Endothelial cell of umbilical vein (primary cell): ENCODE results near the gene PARP8. TPM values are rescaled to one million over a fixed set of nuclear protein-coding genes. Genes with fewer than 3 reads are reported as not detected.

Experiments
- BruUV-seq: library from RNA; stranded (reverse); fragments of 400-500 nt; replicated peaks from 2 replicates; lab custom pipeline; 2021; lab: Mats Ljungman, UMichigan
- CTCF ChIA-PET: fragments of 300-600, 350-600 bp; sonication (Branson Sonifier 250); formaldehyde crosslinking; loops from one replicate; lab custom pipeline; 2021; ENCODE audit warnings: antibody characterized with exemption, inconsistent platforms; lab: Charles Lee
- POLR2A ChIA-PET: fragments of 300-600, 350-600 bp; sonication (Branson Sonifier 250); formaldehyde crosslinking; loops from one replicate; lab custom pipeline; 2021; ENCODE audit warnings: antibody characterized with exemption, inconsistent platforms; lab: Charles Lee
- DNase-seq: peaks from one replicate; pipeline ENCODE4 v3.0.0-alpha.2; 2011; ENCODE audit warnings: low read depth, low spot score
- FAIRE-seq: peaks from 2 replicates; lab custom pipeline; 2011; peaks lifted over from hg19 to GRCh38; lab: Jason Lieb, UNC
- H2AFZ ChIP-seq: 2 replicates; pipeline ENCODE4 v1.6.0; 2012; ENCODE audit warnings: low read depth, low read length, control low read depth, inconsistent platforms
- H3K27ac ChIP-seq: 2 replicates; pipeline ENCODE4 v1.5.1; 2011; ENCODE audit warnings: low read depth, mild to moderate bottlenecking, control low read depth, low read length, moderate library complexity; ENCODE audit not compliant: insufficient read depth
- H3K27me3 ChIP-seq, 2 experiments: 2 replicates each; pipeline versions ENCODE4 v1.6.0 to v1.6.1; 2011; ENCODE audit warnings: low read length in 2 of 2, mixed read lengths in 1 of 2; ENCODE audit not compliant: control insufficient read depth in 2 of 2, insufficient read depth in 2 of 2
- H3K36me3 ChIP-seq, 2 experiments: 2 replicates in 1 of 2; 3 replicates in 1 of 2; pipeline ENCODE4 v1.5.1; 2011; ENCODE audit warnings: low read length in 2 of 2, mild to moderate bottlenecking in 1 of 2, moderate library complexity in 1 of 2; ENCODE audit not compliant: control insufficient read depth in 2 of 2, insufficient read depth in 2 of 2; ENCODE audit errors: extremely low read depth in 1 of 2
- H3K4me1 ChIP-seq: 3 replicates; pipeline ENCODE4 v1.5.1; 2011; ENCODE audit warnings: mild to moderate bottlenecking, low read length; ENCODE audit not compliant: control insufficient read depth, insufficient read depth; ENCODE audit errors: extremely low read depth
- H3K4me2 ChIP-seq: 2 replicates; pipeline ENCODE4 v1.6.1; 2011; ENCODE audit warnings: low read length, control low read depth, mixed read lengths; ENCODE audit not compliant: insufficient read depth
- H3K4me3 ChIP-seq, 3 experiments: fragments of 200-600 bp in 1 of 3; sonication (generic), shearing (Covaris generic) in 1 of 3; replicated peaks in 1 of 3; 2 replicates each; pipeline ENCODE4 v1.5.1; 2011 to 2016; ENCODE audit warnings: control low read depth in 3 of 3, low read length in 3 of 3, mild to moderate bottlenecking in 2 of 3, inconsistent platforms in 1 of 3, low read depth in 1 of 3, moderate library complexity in 1 of 3; ENCODE audit not compliant: insufficient read depth in 1 of 3
- H3K79me2 ChIP-seq: 2 replicates; pipeline ENCODE4 v1.6.0; 2012; ENCODE audit warnings: low read length, inconsistent platforms; ENCODE audit not compliant: control insufficient read depth, insufficient read depth
- H3K9ac ChIP-seq: replicated peaks from 2 replicates; pipeline ENCODE3; 2011; ENCODE audit warnings: low read length, control low read depth; ENCODE audit not compliant: insufficient read depth; ENCODE audit errors: extremely low read depth
- H3K9me1 ChIP-seq: replicated peaks from 3 replicates; pipeline ENCODE4 v1.6.0; 2011; ENCODE audit warnings: mild to moderate bottlenecking, low read length; ENCODE audit not compliant: control insufficient read depth, insufficient read depth; ENCODE audit errors: extremely low read depth
- H3K9me3 ChIP-seq: replicated peaks from 2 replicates; pipeline ENCODE4 v1.5.1; 2012; ENCODE audit warnings: low read length, inconsistent platforms; ENCODE audit not compliant: control insufficient read depth, insufficient read depth
- H4K20me1 ChIP-seq: replicated peaks from 2 replicates; pipeline ENCODE3; 2011; ENCODE audit warnings: mild to moderate bottlenecking, low read length; ENCODE audit not compliant: control insufficient read depth, insufficient read depth; ENCODE audit errors: extremely low read depth
- CTCF ChIP-seq, 2 donors: IDR thresholded peaks; 1 replicate in 1 of 2; 2 replicates in 1 of 2; pipeline ENCODE4 v1.5.1; 2011; ENCODE audit warnings: low read length in 2 of 2, mild to moderate bottlenecking in 2 of 2, moderate library complexity in 2 of 2, control low read depth in 1 of 2, inconsistent platforms in 1 of 2, low read depth in 1 of 2; ENCODE audit not compliant: insufficient read depth in 1 of 2; ENCODE audit errors: extremely low read depth in 1 of 2
- EZH2 ChIP-seq: IDR thresholded peaks from 2 replicates; pipeline ENCODE4 v1.6.1; 2012; ENCODE audit warnings: borderline replicate concordance, low read depth, mild to moderate bottlenecking, moderate library complexity, low read length, inconsistent platforms; ENCODE audit not compliant: severe bottlenecking
- FOS ChIP-seq: IDR thresholded peaks from 2 replicates; pipeline ENCODE4 v1.6.1; 2011; ENCODE audit warnings: mild to moderate bottlenecking, low read length, moderate library complexity, borderline replicate concordance; ENCODE audit not compliant: insufficient read depth
- GATA2 ChIP-seq: IDR thresholded peaks from 2 replicates; pipeline ENCODE4 v1.7.0; 2011; ENCODE audit warnings: low read depth, mild to moderate bottlenecking, moderate library complexity, mixed read lengths, low read length; ENCODE audit not compliant: insufficient read length, insufficient read depth
- JUN ChIP-seq: IDR thresholded peaks from 2 replicates; pipeline ENCODE4 v1.6.1; 2011; ENCODE audit warnings: borderline replicate concordance, low read depth; ENCODE audit not compliant: insufficient read length, insufficient read depth
- MAX ChIP-seq: IDR thresholded peaks from 2 replicates; pipeline ENCODE4 v1.6.1; 2011; ENCODE audit not compliant: insufficient read depth, insufficient read length
- MYC ChIP-seq: IDR thresholded peaks from one replicate; pipeline ENCODE4 v1.6.1; 2011; ENCODE audit warnings: mild to moderate bottlenecking, low read depth, low read length
- POLR2A ChIP-seq: IDR thresholded peaks from 2 replicates; pipeline ENCODE4 v1.6.1; 2012; ENCODE audit warnings: low read depth, mild to moderate bottlenecking, control low read depth, low read length
- POLR2AphosphoS5 ChIP-seq: IDR thresholded peaks from 2 replicates; pipeline ENCODE4 v1.6.1; 2012; ENCODE audit warnings: low read depth, mild to moderate bottlenecking, control low read depth, low read length, moderate library complexity; ENCODE audit not compliant: insufficient read depth
- dilution Hi-C: fragments of 300-500 bp; cut with MboI; formaldehyde crosslinking; loops from one replicate; pipeline ENCODE4 v1.15.0; 2019; ENCODE audit warnings: low sequenced_read_pairs; ENCODE audit not compliant: extremely low pct_ligation_motif_present
- intact Hi-C: fragments of 100-400 bp; cut with micrococcal nuclease; formaldehyde crosslinking; loops from one replicate; pipeline ENCODE4 v1.10.0; 2022
- polyA plus RNA-seq, 4 experiments: library from polyadenylated mRNA; depleted of rRNA in 3 of 4; stranded (reverse) in 3 of 4; unstranded in 1 of 4; fragments of >200 nt; gene quantifications; 2 replicates each; pipeline versions ENCODE4 v1.2.1 to v1.2.3, GENCODE V29; 2011 to 2012; ENCODE audit warnings: missing spikeins in 1 of 4
- total RNA-seq: library from RNA; stranded (reverse); gene quantifications from 2 replicates; pipeline ENCODE4 v1.2.3, GENCODE V29; 2021

The PARP8 gene
- total and polyA plus RNA-seq, 2 donors (not counting 3 experiments of a cell fraction or from before 2014, with no cell fraction given): 0.03 to 0.60 TPM

DNA sequence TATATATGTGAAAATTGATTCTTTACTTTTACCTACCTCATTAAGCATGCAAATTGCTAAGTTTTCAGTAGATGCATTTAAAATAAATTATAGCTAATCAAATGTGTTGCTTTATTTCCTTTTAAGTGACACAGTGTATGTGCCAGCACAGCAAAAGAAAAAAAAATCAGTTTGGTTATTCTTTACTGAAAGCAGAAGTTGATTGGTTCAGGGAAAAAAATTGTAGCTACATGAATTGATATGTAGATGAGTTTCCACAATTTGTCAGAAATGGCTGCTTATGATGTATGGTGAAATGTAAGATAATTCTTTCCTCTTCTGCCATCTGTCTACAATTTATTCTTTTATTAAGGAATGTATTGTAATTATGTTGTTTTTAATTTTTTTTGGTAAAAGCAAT lies 57.8 kb downstream of the PARP8 start:
- intact Hi-C loops: no loop called here
- no peaks in the 10 kb centered on the region for H3K27me3 ChIP-seq
- no peak overlapping the region for H3K4me2 ChIP-seq
- H3K4me1 ChIP-seq: no peaks in the 10 kb centered on the region
- FAIRE-seq (no peak), DNase-seq (no peak)
- peaks cover 2% of the 10 kb centered on the region for H3K9me3 ChIP-seq
- BruUV-seq: no TSS peak
- no peak overlapping the region for H2AFZ ChIP-seq
- H3K9ac ChIP-seq: no peak overlapping the region
- no peaks in the 10 kb centered on the region for H3K36me3 ChIP-seq
- ChIA-PET CTCF (no interaction called here), POLR2A (no interaction called here)
- no peak overlapping the region for H3K4me3 ChIP-seq
- no peaks in the 10 kb centered on the region for H3K9me1 ChIP-seq
- no peak for TF ChIP-seq CTCF (IDR thresholded peaks at IDR 0.05; ENCODE audit: extremely low read depth in 1 of 2, insufficient read depth in 1 of 2, low read depth in 1 of 2, low read length in 2 of 2)
- TF ChIP-seq MYC: no peak
- no peak for TF ChIP-seq JUN
- TF ChIP-seq FOS: no peak
- TF ChIP-seq POLR2AphosphoS5: no peak
- no peak for TF ChIP-seq POLR2A
- no peak for TF ChIP-seq EZH2
- no peak for TF ChIP-seq MAX
- no peak for TF ChIP-seq GATA2
- H3K27ac ChIP-seq: no peak overlapping the region
- no peaks in the 10 kb centered on the region for H4K20me1 ChIP-seq
- no peaks in the 10 kb centered on the region for H3K79me2 ChIP-seq
- dilution Hi-C loops: no loop called here
